HG02852 (cell line): Measurements from ENCODE around the gene ASPDH.

Experiments used
- ATAC-seq: cut with Tn5 transposase; IDR thresholded peaks from one replicate; pipeline ENCODE4 v1.9.1; 2021; ENCODE audit warnings: mild to moderate bottlenecking, moderate library complexity; ENCODE audit not compliant: unreplicated experiment

Gene ASPDH

GRCh38 chr19:50516456-50516855 is 2.7 kb upstream of the ASPDH start:
- ATAC-seq: no peak

DNA sequence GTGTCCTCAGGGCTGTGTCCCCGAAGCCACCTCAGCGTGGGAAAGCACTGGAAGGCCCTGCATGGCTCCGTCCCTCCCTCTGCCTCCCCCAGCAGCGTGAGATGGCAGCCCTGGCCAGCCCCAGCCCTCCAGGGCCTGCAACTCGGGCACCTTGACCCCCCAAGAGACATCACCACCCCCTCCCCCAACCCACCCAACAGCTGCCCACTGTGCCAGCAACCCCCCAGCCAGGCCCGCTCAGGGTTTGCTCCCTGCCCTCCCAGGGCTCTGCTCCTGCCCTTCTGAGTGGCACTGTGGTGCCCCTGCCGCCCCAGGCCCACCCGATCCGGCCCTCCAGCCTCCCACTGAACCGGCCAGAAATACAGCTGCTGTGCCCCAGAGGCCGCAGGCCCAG is 1.5 kb upstream of the ASPDH start:
- ATAC-seq: no peak

- ATAC-seq: no peak
Observed at GRCh38 chr19:50514346-50515167, 844 bp upstream of the ASPDH start.

GRCh38 chr19:50512999-50513745 is 541 bp downstream of the ASPDH start:
- ATAC-seq: no peak

DNA sequence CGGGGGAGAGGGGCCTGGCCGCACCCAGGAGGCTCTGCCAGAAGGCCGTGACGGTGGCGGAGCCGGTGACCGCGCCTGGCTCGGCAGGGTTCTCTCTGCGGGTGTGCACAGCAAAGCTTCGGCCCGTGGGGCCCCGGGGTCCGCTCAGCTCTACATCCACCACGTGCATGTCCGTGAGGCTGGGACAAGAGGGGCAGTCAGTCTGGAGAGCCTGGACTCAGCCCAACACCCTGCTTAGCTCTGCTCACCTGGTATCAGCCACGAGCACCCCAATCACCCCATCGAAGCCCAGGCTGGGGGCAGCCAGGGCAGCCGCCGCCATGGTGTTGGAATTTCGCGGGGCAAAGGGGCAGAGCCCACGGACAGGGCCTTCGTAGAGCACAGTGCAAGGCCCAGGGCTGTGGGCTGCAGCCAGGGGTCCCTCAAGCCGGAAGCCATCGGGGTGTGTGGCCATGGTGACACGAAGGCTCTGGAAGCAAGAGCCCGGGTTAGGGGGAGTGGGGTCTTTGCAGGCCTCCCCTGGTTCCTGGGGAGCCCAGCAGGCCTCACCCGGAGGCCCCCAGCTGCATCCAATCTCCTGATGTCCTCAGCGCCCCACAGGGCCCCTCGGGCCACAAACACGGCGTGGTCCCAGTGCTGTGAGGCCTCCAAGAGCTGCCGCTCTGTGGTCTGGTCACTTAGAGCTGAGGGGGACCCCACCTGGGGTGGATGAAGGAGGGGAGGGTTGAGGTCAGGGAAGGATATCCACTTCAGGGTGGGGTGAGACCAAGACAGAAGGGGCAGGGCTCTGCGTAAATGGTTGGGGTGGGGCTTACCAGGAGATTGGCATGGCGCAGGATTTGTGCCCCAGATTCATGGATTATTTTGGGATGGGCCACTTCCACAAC is 1.4 kb downstream of the ASPDH start:
- no peak for ATAC-seq

DNA sequence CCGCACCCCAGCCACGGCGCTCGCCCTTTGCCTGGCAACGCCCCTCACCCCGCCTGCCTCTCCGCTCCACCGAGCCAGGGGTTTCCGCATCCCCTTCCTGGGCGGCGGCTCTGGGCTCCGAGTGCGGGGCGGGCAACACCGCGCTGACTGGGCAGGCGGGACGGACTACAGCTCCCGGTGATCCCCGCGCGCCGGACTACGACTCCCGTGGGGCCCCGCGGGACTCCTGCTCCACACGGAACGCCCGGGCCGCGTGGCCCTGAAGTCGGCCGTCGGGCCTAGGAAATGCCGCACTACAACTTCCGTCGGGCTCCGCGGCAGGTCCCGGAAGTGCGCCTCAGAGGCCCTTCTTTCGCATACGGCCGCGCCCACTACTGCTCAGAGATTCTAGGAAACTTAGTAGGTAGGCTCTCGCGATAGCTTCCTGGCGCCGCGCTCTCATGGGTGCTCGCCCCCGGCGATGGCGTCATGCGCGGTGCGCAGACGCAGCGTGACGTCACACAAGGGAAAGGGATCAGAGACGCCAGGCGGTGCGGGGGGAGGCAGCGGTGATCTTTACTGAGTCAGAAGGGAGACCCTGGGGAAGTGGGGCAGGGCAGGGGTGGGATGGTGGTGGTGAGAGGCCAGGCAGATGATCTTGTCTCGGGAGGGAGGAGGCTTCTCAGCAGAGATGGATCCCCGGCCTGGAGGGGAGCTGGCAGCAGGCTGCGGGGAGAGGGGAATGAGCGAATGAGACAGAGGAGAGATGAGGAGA is 2.5 kb downstream of the ASPDH start, which contains the start of gene JOSD2:
Gene JOSD2 (minus strand): TSS at position 123 of the 754 bp plus-strand sequence. CDS start 760 bp downstream, outside the sequence.
- ATAC-seq: peak; percentile 80

DNA sequence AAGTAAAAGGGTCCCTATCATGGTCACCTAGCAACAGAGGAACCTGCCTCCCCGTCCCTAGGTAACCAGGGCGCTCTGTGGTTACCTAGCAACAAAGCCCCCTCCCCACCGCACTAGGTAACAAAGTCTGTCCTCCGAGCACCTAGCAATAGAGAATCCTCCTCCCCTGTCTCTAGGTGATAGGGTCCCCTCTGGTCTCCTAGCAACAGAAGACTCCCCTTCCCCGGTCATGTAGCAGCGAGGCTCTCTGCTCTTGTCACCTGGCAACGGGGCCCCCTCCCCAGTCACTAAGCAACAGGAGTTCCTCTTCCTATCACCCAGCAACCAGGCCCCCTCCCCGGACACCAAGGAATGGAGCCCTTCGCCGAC is 3.0 kb downstream of the ASPDH start:
- no peak for ATAC-seq

- no peak for ATAC-seq
Observed at GRCh38 chr19:50510121-50510670, 3.5 kb downstream of the ASPDH start.

DNA sequence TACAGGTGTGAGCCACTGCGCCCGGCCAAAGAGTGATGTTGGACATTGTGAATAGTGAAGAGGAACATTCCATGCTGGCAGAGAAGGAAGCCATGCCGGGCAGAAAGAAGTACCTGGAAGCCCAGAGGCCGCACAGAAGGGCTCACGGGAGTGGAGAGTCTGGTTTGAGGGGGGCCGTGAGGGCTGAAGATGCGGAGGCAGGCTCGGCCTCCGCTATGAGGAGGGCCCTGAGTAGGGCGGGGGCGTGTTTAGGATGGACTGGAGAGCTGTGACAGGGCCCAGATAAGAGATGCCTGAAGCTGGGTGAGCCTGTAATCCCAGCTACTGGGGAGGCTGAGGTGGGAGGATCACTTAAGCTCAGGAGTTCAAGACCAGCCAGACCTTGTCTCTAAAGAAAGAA is 4.3 kb downstream of the ASPDH start:
- ATAC-seq: no peak

DNA sequence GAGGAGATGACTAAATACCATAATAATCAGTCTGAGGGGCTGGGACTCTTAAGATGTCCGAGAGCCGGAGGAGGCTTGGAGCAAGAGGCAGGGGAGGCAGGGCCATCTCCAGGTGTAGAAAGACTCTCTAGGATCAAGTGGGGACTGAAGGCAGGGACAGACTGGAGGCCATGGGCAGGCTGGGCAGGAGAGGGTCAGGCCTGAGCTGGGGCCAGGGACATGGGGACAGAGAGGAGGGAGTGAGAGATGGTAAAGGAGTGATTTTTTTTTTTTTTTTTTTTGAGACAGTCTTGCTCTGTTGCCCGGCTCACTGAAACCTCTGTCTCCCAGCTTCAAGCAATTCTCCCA is 4.9 kb downstream of the ASPDH start:
- ATAC-seq: no peak

DNA sequence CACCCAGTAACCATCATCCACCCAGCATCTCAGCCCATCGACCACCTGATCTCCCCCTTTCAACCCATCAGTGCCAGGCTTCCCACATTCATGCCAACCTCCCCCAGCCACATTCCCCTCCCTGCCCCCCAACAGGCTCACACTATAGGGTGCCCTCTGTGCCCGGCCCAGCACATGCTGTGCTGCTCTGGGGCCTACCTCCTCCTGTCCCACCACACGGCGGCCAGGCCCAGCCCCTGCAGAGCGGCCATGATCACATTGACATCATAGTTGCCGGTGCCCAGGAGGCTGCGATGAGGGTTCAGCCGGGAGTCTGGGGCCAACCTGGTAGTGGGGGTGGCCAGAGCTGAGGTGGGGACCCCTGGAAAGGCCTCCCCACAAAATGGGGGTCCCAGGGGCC is 6.3 kb downstream of the ASPDH start:
- ATAC-seq: no peak

- ATAC-seq: no peak
Observed at GRCh38 chr19:50506700-50507099, 7.0 kb downstream of the ASPDH start.

GRCh38 chr19:50505856-50506611 is 7.7 kb downstream of the ASPDH start:
- no peak for ATAC-seq

DNA sequence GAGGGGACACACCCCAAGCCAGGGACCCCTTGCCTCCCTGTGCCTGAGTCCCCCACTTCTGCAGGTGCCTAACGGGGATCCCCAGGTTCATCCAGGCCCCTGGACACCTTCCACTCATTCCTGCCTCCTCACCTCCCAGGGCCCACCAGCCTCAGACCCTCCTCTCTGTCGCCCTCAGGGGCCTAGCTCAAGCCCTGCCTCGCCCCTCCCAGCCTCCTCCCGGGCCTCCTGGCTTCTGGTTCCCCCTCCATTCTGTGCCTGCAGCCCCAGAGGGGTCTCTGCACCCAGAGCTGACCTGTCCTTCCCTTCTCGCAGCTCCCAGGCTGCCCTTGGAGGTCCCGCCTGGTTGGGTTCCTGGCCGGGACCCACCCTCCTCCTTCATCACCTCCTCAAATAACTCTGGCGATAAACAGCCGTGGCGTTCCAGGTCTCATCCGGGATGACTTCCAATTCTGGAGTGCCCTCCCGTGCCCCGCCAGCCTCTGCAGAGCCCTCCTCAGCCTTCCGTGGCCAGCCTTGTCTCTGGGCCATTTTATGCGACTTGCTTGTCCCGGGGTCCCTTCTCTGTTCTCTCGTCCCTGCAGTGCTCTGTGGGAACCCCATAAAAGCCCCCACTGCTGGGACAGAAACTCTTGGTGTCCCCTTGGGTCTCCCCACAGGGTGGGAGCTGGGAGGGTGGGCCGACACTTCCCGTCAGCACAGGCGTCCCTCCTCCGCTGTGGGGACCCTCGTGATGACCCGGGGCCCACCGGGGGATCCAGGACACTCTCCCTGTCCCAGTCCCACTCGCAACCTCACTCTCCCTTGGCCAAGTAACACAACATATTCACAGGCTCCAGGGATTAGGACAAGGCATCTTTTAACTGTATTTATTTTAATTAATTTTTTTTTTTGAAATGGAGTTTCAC is 11.9 kb downstream of the ASPDH start:
- ATAC-seq: no peak

GRCh38 chr19:50501186-50501567 is 12.5 kb downstream of the ASPDH start:
- no peak for ATAC-seq

GRCh38 chr19:50500753-50501151 is 13.0 kb downstream of the ASPDH start:
- ATAC-seq: no peak

DNA sequence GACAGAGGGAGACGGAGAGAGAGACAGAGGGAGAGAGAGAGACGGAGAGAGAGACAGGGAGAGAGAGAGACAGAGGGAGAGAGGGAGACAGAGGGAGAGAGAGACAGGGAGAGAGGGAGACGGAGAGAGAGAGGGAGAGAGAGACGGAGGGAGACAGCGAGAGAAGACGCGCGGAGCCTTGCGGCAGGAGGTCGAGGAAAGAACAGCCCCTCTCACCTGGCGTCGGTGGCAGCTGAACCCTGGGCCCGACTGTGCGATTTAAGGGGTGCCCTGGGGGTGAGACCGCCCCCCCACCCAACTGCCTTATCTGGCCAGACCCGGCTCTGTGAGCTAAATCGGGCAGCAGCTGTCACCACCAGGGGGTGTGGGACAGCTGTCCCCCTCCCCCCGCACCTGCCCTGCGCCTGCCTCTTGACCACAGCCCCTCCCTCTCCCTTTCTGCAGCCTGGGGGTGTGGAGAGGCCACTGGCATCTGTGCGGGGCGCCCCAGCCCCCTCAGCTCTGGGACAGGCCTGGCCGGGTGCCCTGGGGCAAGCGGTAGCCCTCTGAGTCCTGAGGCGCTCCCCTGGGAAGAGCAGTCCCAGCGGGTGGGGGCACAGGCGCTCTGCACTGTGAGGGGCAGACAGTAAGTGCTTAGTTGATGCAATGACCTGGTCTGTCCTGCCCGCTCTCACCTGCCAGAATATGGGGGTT is 13.5 kb downstream of the ASPDH start:
- no peak for ATAC-seq
